C4-2B (cell line): ENCODE data around the gene RPTOR.

Experiments
- ZFX ChIP-seq: fragments of 450-650 bp; IDR thresholded peaks from 2 replicates; pipeline ENCODE4 v1.6.1; 2017
- TF ChIP-seq, protein P1 (sequence below): fragments of 450-650 bp; conservative IDR thresholded peaks from 2 replicates; pipeline ENCODE4 v1.5.1; 2017; ENCODE audit warnings: mild to moderate bottlenecking

DNA sequence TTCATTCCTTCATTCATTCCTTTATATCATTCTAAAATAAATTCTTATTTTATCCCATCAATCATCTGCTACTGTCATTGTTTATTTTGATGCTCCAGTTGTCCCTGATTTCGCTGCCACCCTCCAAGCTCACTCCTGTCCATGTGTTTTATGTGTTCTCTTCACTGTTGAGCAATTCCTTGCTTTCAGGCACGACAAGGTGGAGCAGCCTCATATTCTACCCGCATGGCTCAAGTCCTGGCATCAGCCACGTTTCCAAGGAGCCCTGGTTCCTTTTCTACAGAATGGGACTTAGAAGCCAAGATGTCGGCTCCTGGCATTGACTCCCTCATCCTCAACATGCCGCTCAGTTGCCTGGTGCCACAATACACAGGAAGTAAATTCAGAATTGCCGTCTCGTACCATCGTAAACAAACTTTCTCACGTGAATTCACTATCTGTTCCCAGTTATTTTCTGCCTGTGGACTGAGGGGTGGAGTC, 139.0 kb downstream of the RPTOR start:
- TF ChIP-seq, protein P1, sequence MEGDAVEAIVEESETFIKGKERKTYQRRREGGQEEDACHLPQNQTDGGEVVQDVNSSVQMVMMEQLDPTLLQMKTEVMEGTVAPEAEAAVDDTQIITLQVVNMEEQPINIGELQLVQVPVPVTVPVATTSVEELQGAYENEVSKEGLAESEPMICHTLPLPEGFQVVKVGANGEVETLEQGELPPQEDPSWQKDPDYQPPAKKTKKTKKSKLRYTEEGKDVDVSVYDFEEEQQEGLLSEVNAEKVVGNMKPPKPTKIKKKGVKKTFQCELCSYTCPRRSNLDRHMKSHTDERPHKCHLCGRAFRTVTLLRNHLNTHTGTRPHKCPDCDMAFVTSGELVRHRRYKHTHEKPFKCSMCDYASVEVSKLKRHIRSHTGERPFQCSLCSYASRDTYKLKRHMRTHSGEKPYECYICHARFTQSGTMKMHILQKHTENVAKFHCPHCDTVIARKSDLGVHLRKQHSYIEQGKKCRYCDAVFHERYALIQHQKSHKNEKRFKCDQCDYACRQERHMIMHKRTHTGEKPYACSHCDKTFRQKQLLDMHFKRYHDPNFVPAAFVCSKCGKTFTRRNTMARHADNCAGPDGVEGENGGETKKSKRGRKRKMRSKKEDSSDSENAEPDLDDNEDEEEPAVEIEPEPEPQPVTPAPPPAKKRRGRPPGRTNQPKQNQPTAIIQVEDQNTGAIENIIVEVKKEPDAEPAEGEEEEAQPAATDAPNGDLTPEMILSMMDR: no peak
- TF ChIP-seq ZFX: no peak
